AG04450 (cell line): ENCODE measurements around the gene CCL7. TPM values are rescaled to one million over a fixed set of nuclear protein-coding genes. Genes with fewer than 3 reads are reported as not detected.

Experiments
- CTCF ChIA-PET: fragments of 300-600, 350-600 bp; formaldehyde crosslinking; extraction: SDS; loops from one replicate; lab custom pipeline; 2022; ENCODE audit warnings: antibody characterized with exemption, inconsistent platforms; lab: Charles Lee
- POLR2A ChIA-PET: fragments of 350-600 bp; formaldehyde crosslinking; extraction: SDS; loops from one replicate; lab custom pipeline; 2021; ENCODE audit warnings: antibody characterized with exemption, inconsistent platforms; lab: Yijun Ruan, JAX
- DNase-seq: peaks from one replicate; pipeline ENCODE4 v3.0.0-alpha.2; 2011; ENCODE audit warnings: low read depth, low spot score
- H3K27ac ChIP-seq: one replicate; pipeline ENCODE4 v1.5.1; 2012; ENCODE audit warnings: low read depth, low read length, control low read depth
- H3K27me3 ChIP-seq: one replicate; pipeline ENCODE4 v1.6.0; 2012; ENCODE audit warnings: low read length; ENCODE audit not compliant: control insufficient read depth, insufficient read depth
- H3K4me3 ChIP-seq: 2 replicates; pipeline ENCODE4 v1.5.1; 2011; ENCODE audit warnings: mild to moderate bottlenecking, low read depth, low read length, control low read depth
- H3K9me3 ChIP-seq: 2 replicates; pipeline ENCODE4 v1.5.1; 2012; ENCODE audit warnings: low read length; ENCODE audit not compliant: control insufficient read depth, insufficient read depth
- polyA plus RNA-seq: library from polyadenylated mRNA; depleted of rRNA; stranded (reverse); fragments of >200 nt; gene quantifications from 2 replicates; pipeline ENCODE4 v1.2.3, GENCODE V29; 2011
- TF ChIP-seq, protein P1 (sequence below): IDR thresholded peaks from 2 replicates; pipeline ENCODE4 v1.5.1; 2011; ENCODE audit warnings: low read depth, low read length, control low read depth, inconsistent platforms

CCL7 gene
- polyA plus RNA-seq, 1 experiment = 0.50 TPM

- H3K9me3 ChIP-seq = no peaks in the 10 kb centered on the region
- POLR2A ChIA-PET = interaction anchor here (0.8 kb wide), 1 partner anchor 12 kb away, joined by 3 read pairs; no protein-coding TSS in a partner anchor
- no peak for DNase-seq
- no peak overlapping the region for H3K4me3 ChIP-seq
- H3K27me3 ChIP-seq = no peaks in the 10 kb centered on the region
- TF ChIP-seq, protein P1, sequence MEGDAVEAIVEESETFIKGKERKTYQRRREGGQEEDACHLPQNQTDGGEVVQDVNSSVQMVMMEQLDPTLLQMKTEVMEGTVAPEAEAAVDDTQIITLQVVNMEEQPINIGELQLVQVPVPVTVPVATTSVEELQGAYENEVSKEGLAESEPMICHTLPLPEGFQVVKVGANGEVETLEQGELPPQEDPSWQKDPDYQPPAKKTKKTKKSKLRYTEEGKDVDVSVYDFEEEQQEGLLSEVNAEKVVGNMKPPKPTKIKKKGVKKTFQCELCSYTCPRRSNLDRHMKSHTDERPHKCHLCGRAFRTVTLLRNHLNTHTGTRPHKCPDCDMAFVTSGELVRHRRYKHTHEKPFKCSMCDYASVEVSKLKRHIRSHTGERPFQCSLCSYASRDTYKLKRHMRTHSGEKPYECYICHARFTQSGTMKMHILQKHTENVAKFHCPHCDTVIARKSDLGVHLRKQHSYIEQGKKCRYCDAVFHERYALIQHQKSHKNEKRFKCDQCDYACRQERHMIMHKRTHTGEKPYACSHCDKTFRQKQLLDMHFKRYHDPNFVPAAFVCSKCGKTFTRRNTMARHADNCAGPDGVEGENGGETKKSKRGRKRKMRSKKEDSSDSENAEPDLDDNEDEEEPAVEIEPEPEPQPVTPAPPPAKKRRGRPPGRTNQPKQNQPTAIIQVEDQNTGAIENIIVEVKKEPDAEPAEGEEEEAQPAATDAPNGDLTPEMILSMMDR = no peak
- no peak overlapping the region for H3K27ac ChIP-seq
- CTCF ChIA-PET = interaction anchor here (0.6 to 3.7 kb wide), 5 partner anchors 36 to 481 kb away, joined by 3 to 31 read pairs (median 5); no protein-coding TSS in a partner anchor
These were observed 33.6 kb upstream of the CCL7 start for GRCh38 chr17:34236281-34236892.

- DNase-seq = no peak
- no peaks in the 10 kb centered on the region for H3K27me3 ChIP-seq
- TF ChIP-seq, protein P1 = no peak
- H3K9me3 ChIP-seq = no peaks in the 10 kb centered on the region
- ChIA-PET CTCF (interaction anchor here (2.8 to 3.0 kb wide), 2 partner anchors 37 to 124 kb away, joined by 18 to 38 read pairs; partner anchors contain the start of gene CCL1), POLR2A (interaction anchor here (0.6 kb wide), 1 partner anchor 94 kb away, joined by 6 read pairs; no protein-coding TSS in a partner anchor)
- no peak overlapping the region for H3K27ac ChIP-seq
- no peak overlapping the region for H3K4me3 ChIP-seq
These were observed 32.6 kb upstream of the CCL7 start for GRCh38 chr17:34237458-34237857.

GRCh38 chr17:34241062-34241461 lies 29.0 kb upstream of the CCL7 start:
- Histone ChIP-seq H3K9me3 (no peaks in the 10 kb centered on the region), H3K27me3 (no peaks in the 10 kb centered on the region), H3K27ac (no peak overlapping the region), H3K4me3 (no peak overlapping the region)
- POLR2A ChIA-PET = interaction anchor here (1.6 kb wide), 1 partner anchor 11 kb away, joined by 4 read pairs; no protein-coding TSS in a partner anchor
- CTCF ChIA-PET = interaction anchor here (1.6 to 3.5 kb wide), 2 partner anchors 88 to 120 kb away, joined by 3 to 24 read pairs; no protein-coding TSS in a partner anchor
- TF ChIP-seq, protein P1 = no peak
- no peak for DNase-seq

GRCh38 chr17:34242587-34243363 lies 27.2 kb upstream of the CCL7 start:
- no peak overlapping the region for H3K27ac ChIP-seq
- no peaks in the 10 kb centered on the region for H3K27me3 ChIP-seq
- CTCF ChIA-PET = interaction anchor here (0.5 to 3.5 kb wide), 3 partner anchors 42 to 463 kb away, joined by 3 to 24 read pairs (median 4); no protein-coding TSS in a partner anchor
- H3K4me3 ChIP-seq = no peak overlapping the region
- TF ChIP-seq, protein P1 = no peak
- DNase-seq = no peak
- POLR2A ChIA-PET = interaction anchor here (1.6 kb wide), 1 partner anchor 9 kb away, joined by 4 read pairs; no protein-coding TSS in a partner anchor
- no peaks in the 10 kb centered on the region for H3K9me3 ChIP-seq
